Activated CD4-positive, alpha-beta T cell treated with anti-CD3 and anti-CD28 coated beads, Interleukin-2, Interleukin-6, amounts not matched to agents 100 ng/mL and 50 ng/mL, durations not matched to agents 16 hours and 8 hours (primary cell): ENCODE data around the gene MAN1A2.

Experiments
- DNase-seq: peaks from one replicate; pipeline ENCODE4 v3.0.0-alpha.2; 2020

Gene MAN1A2

GRCh38 chr1:117362986-117363385, 4.3 kb upstream of the MAN1A2 start:
- no peak for DNase-seq

- peak; percentile 72 for DNase-seq
Observed at GRCh38 chr1:117363571-117364048, 3.6 kb upstream of the MAN1A2 start.

DNA sequence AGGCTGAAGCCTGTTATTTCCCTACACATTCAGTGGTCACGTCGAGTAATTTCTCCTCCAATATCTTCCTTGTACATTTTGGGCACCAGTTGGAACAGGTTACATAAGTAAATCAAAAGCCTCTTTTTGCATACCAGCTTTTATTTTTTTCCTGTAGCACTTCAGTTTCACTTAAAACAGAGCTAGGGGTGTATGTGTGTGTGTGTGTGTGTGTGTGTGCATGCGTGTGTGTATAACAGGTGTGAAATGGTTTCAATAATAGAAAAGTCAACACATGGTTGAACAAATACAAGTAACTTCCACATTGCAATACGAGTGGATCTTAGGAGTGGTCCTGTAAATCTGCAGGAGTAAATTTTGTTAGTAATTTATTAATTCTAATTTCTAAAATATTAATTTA, 3.0 kb upstream of the MAN1A2 start:
- no peak for DNase-seq

GRCh38 chr1:117365350-117366176, 1.7 kb upstream of the MAN1A2 start:
- DNase-seq = no peak

DNA sequence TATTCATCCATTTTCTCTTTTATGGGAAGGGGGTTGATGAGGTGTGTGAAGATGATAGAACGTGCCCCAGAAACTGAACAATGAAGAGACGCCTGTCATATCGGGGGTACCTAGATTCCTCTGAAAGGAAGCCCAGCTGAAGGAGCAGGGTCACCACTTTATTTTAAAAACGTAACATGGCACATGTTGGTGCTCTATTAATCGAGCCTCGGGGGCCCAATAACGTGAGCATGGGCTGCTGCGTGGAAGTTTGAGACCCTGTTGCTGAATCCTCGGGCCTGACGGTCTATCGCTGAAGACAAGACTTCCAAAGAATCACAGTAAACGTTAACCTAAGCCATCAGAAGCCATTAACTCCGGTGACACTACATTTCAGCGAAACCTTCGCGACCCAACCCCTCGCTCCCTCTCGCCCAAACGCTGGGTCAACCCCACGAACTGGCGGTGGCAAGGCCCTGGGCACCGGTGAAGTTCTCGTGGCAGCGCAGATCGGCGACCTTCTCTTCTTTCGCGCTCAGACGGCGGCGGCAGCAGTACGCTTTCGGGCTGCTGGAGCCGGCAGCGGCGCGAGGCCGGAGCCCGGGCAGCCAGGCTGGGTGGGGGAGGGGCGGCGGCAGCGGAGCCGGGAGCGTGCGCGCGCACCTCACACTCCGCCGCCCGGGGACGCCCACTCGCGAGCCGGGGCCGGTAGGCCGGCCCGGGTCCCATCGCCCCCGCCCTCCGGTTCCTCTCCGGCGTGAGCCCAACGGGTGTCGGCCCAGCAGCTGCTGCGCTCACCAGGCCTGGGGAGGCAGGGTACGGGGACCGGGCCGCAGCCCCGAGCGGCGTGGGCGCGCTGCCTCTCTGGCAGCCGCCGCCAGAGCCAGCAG, 838 bp upstream of the MAN1A2 start:
- peak; percentile 84 for DNase-seq

- peak; percentile 64 for DNase-seq
Observed at GRCh38 chr1:117368116-117369108, 1.2 kb downstream of the MAN1A2 start.

- DNase-seq = no peak
Observed at GRCh38 chr1:117370071-117370470, 2.8 kb downstream of the MAN1A2 start.

GRCh38 chr1:117370509-117370908, 3.3 kb downstream of the MAN1A2 start:
- DNase-seq = no peak

DNA sequence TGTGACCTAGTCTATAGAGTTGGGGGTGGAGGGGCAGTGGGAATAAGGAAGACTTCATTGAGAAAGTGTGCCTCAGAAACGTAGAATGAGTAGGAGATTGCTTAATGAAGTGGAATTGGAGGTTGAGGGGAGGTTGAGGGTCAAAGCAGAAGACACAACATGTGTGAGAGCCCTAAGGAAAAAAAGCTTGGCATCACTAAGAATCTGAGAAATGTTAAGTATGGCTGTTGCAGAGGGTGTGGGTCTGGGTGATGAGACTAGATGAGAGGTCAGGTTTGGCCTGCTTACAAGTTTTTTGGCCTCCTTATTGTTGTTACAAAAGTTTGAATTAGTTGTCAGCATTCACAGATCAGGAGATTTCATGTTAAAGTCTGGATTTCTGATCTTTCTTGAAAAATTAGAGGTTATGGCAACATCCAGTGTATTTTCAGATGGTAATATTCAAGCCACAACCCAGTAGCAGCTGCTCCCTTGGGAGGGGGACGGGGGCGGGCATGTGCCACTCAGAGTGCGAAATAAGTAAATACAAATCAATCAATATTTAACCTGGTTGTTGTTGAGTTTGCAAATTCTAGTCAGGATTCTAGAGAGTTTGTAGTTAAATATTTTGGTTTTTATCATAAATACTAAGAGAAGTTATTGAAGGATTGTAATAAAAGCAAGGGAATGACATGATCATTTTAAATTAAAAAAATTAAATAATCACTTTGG, 4.3 kb downstream of the MAN1A2 start:
- no peak for DNase-seq

- DNase-seq = no peak
Observed at GRCh38 chr1:117372863-117373412, 5.7 kb downstream of the MAN1A2 start.

DNA sequence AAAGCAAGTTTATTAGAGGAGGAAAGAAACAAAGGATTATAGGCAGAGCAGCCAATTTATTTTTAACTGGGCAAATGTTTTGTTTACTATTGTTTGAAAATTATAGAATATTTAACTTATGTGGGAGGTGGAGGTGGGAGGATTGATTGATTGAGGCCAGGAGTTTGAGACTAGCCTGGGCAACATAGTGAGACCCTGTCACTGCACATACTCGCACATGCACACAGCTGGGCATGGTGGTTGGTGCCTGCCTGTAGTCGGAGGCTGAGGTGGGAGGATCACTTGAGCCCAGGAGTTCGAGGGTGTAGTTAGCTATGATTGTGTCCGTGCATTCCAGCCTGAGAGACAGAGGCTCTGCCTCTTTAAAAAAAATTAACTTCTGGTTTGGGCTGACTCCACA, 6.7 kb downstream of the MAN1A2 start:
- DNase-seq = no peak

DNA sequence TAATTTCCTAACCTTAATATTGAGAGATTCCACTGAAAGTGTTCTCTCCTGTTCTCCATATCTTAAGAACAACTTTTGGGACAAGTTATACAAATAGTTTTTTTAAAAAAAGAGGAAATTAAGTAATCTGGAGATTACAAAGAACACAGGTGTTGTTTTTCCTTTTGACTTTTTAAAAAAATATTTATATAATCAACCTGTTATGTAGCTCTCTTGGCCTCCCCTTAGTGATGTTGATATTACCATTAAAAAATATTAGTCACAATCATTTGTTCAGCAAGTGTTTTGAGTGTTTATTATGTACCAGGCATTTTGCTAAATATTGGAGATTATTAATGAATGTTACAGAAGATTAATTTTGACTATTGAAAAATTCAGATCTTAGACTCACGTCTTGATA, 8.1 kb downstream of the MAN1A2 start:
- no peak for DNase-seq

DNA sequence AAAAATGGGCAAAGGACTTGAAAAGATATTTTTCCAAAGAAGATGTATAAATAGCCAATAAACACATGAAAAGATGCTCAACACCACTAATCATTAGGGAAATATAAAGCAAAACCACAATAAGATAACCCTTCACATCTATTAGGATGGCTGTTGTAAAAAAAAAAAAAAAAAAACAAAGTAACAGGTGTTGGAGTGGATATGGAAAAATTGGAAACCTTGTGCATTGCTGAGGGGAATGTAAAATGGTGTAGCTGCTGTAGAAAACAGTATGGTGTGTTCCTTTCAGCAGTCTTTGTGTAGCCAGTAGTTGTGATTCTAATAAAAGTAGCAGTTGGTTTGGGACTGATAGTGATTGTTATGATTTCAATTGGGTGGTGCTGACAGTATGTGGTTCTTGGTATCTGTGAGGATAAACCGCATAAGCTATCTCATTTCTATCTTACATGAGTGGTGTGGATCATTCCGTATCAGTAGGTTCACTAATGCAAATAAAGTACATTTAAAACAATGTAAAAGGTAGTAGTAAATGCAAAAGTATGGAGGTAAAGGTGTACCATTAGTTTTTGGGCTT, 19.9 kb downstream of the MAN1A2 start:
- no peak for DNase-seq

DNA sequence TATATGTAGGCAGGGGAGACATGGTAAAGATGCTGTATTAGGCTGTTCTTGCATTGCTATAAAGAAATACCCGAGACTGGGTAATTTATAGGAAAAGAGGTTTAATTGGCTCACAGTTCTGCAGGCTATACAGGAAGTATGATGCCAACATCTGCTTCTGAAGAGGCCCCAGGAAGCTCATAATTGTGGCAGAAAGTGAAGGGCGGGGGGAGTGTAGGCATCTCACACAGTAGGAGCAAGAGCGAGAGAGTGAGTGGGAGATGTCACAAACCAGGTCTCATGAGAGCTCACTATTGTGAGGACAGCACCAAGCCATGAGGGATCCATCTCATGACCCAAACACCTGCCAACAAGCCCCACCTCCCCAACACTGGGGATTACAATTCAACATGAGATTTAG, 21.1 kb downstream of the MAN1A2 start:
- no peak for DNase-seq

GRCh38 chr1:117389284-117389683, 22.0 kb downstream of the MAN1A2 start:
- DNase-seq = no peak

GRCh38 chr1:117389779-117390178, 22.5 kb downstream of the MAN1A2 start:
- no peak for DNase-seq

GRCh38 chr1:117392771-117393170, 25.5 kb downstream of the MAN1A2 start:
- no peak for DNase-seq

DNA sequence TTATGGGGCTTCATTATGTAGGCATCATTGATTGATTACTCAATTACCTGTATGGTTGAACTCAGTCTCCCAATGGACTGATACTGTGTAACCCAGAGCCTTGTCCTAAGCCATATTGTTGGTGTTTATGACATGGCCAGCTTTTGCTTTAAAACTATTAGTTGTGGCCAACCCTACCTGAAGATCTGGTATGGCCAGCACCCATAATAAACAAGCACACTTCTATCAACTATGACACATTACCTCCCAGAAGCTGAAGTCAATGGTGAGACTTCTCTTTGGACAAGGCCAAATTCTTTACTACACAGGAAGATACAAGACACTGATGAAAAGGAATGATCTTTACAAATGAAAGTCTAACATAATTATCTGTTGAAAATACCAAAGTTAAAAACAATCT, 28.8 kb downstream of the MAN1A2 start:
- DNase-seq = no peak

DNA sequence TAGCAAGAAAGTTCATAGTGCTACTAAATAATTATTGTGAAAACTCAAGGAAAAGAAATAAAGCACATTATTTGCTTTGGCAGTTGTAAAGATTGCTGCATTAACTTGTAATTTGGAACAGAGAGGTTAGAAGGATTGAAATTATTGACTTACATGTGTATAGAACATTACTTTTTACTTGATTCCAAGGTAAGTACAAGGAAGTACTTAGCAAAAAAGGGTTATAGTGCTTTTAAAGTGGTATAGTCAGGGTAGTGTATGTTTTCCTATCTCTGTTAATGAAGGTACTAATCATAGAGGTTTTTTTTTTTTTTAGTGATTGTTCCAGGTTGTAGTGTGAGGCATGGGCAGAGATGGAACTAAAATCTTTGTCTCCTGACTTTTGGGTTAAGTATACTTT, 29.4 kb downstream of the MAN1A2 start:
- no peak for DNase-seq

- DNase-seq = no peak
Observed at GRCh38 chr1:117398957-117399356, 31.7 kb downstream of the MAN1A2 start.

DNA sequence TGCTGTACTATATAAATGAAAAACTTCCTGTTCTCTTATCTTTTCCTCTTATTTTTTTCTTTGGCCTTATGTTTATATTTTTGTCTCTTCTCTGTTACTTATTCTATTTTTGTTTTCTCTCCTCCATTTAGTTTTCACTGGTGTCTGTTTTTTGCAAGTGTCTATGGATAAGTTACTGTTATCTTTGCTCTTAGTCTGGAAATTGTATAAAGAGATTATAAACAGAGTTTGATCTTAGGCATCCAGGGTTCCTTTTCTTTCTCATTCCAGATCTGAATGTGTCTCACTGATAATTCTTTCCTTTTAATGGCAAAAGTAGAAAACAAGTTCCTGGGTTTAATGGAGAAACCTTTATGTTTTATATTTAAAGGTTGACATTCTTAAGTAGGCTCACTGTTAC, 34.5 kb downstream of the MAN1A2 start:
- DNase-seq = no peak
